ENCODE results near the gene CEP164.

CEP164 gene

GRCh38 chr11:117327567-117328374 lies at the start of gene CEP164:
CEP164 (plus strand) TSS chr11:117327854; CDS start chr11:117338587, 10,733 bp downstream.
- peak; percentile 96 for FAIRE-seq

- no peak for FAIRE-seq
These were observed 49.3 kb upstream of the CEP164 start for GRCh38 chr11:117278347-117278746.

DNA sequence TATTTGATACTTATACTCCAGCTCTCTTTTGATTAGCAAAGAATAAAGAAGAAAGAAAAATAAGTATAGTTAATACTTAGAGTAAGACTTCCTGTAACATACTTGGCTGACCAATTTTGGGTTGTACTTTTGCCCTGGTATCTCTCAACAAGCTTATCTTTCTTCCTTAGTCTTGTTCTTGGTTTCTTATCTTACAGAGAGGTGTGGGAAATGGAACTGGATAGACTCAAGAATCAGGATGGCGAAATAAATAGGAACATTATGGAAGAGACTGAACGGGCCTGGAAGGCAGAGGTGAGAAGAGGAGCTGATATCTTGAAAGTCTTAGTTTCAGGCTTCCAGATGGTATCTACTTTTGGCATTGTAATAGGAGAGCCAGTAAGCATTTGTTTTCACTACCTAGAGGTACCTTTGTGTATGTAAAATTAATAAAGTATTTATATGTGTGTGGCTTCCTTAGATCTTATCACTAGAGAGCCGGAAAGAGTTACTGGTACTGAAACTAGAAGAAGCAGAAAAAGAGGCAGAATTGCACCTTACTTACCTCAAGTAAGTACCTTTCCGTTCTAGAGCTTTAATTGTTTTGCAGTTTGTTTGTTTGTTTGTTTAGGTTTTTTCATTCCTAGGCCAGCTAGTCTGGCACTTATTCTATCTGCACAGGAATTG lies 47.8 kb upstream of the CEP164 start:
- FAIRE-seq: no peak

DNA sequence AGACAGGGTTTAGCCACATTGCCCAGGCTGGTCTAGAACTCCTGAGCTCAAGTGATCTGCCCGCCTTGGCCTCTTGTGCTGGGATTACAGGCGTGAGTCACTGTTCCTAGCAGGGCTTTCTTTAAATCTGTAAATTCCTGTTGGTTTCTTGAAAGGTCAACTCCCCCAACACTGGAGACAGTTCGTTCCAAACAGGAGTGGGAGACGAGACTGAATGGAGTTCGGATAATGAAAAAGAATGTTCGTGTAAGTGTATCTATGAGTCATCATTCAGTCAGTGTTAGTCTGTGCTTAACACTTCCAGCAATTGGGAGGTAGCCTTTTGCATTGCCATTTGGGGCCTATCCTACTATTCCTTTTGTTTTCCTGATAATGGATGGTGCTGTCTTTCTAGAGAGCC lies 46.5 kb upstream of the CEP164 start:
- FAIRE-seq: no peak

DNA sequence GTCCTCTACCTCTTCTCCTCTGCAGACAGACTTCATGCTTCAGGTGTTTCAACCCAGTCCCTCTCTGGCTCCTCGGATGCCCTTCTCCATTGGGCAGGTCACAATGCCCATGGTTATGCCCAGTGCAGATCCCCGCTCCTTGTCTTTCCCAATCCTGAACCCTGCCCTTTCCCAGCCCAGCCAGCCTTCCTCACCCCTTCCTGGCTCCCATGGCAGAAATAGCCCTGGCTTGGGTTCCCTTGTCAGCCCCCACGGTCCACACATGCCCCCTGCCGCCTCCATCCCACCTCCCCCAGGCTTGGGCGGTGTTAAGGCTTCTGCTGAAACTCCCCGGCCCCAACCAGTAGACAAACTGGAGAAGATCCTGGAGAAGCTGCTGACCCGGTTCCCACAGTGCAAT lies 45.8 kb upstream of the CEP164 start:
- FAIRE-seq: no peak

DNA sequence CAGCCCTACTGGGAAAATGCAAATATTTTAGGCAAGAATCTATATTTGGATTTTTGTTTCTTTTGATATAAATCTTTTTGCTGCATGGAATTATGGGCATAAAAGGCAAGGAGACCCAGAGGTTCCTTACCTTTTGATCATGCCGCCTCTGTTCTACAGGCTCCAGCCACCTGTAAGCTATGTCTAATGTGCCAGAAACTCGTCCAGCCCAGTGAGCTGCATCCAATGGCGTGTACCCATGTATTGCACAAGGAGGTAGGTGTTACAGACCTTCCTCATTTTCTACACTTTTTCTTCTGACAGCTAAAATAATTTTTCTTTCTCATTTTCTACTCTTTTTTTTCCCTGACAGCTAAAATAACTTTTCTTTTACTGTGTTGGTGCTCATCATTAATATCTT lies 44.7 kb upstream of the CEP164 start:
- no peak for FAIRE-seq

- FAIRE-seq: no peak
These were observed 43.6 kb upstream of the CEP164 start for GRCh38 chr11:117284053-117284452.

DNA sequence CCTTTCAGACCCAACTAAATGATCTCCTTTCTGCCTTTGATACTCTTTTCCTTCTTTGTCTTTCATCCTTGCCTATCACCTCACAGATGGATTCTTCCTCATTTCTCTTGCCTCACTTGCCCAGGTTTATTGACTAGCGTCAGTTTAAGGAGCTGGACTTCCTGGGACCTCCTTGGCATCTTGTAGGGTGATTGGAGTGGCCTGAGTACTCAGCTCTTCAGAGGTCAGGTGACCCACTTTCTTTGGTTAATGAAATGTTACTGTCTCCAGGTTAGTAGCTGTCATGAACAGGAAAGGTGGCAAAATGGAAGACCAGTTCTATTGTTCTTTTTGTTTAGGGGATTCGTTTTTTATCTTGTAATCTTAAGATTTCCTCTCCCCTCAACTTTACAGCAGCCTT lies 41.1 kb upstream of the CEP164 start:
- FAIRE-seq: no peak

DNA sequence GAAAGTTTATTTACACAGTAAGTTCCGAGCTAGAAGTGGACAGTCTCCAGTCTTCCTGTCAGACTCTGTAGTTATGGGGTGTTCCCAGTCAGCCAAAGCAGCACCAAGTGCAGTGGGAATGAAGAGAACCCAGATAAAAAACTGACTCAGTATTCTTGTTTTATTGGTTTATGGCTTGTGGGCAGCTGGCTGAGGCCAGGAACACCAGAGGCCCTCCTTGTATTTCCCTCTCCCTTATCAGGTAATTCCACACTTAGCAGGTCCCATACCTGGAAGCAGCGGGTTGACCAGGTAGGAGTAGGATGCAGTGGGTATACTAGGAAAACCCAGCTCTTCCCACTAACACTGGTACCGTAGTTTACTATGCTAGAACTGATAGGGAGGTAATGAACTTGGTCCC lies 40.0 kb upstream of the CEP164 start:
- FAIRE-seq: no peak

DNA sequence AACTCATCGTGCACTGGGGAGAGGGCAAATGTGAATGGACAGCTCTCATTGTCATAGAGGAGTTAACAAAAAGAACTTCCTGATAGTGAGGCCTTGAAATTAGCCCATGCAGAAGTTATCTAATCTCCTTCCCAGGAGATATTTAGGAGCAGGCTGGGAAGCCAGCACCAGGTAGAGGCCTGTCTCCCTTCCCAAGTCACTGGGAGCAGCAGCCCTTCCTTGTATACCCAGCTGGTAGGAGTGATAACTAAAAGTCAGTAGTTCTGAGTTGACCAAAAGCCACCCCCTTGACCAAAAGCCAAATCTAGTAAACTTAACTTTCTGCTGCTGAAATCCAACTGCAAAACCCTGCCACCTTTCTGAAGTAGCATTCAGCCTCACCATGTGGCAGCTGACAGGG lies 37.9 kb upstream of the CEP164 start:
- no peak for FAIRE-seq

DNA sequence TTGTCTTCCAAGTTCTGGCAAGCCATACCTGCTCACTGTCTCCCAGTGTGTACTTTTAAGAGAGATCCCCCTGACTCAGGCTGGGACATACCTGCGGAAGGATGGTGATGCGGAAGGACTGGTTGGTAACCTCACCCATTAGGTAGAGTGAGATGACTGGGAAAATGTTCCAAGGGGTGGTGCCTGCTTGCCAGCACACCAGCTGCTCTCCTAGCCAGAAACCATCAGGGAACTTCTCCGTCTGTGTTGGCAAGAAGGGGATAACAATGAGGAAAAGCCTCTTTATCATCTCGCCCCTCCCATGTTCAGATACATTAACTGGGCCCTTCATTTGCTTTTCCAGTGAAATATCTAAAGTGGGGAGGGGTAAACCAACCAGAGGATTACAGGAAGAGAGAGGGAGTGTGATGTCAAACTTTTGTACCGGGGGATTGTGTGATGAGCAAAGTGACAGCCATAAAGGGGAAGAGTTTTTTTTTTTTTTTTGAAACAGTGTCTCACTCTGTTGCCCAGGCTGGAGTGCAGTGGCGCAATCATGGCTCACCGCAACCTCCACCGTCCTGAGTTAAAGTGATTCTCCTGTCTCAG lies 36.8 kb upstream of the CEP164 start, which contains the start of gene BACE1-AS:
Gene BACE1-AS (plus strand): TSS at position 538 of the 588 bp plus-strand sequence.
- no peak for FAIRE-seq

- no peak for FAIRE-seq
These were observed 35.0 kb upstream of the CEP164 start for GRCh38 chr11:117292616-117293015.

DNA sequence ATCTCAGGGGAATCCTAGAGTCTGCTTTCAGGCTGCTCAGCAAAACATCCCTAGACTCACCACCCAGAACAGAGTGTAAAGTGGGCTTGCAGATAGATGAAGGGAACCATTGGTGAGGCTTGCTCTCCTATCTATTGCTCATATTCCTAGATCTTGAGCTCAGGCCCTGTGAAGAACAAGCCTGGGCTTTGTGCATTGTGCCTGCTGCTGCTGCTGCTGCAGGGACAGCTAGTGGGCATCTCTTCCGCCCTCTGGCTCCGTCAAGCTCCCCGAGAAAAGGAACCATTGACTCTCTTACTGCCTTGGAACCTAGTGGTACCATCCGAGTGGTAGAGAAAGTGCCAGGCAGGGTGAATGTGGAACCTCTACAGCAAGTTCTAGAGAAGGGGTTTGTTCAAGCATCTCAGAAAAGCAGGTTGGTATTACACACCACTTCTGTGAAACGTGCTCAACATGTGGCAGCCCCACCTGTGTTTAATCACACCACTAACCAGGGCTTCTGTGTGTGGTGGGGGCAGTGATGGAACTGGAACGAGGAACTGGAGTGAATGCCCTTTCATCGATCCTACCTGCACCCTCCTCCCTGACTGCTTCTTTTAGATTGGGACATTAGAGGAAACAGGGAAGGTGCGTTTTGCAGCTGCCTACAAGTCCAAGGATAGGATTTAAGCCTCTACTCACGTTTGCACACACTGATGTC lies 32.1 kb upstream of the CEP164 start:
- no peak for FAIRE-seq

DNA sequence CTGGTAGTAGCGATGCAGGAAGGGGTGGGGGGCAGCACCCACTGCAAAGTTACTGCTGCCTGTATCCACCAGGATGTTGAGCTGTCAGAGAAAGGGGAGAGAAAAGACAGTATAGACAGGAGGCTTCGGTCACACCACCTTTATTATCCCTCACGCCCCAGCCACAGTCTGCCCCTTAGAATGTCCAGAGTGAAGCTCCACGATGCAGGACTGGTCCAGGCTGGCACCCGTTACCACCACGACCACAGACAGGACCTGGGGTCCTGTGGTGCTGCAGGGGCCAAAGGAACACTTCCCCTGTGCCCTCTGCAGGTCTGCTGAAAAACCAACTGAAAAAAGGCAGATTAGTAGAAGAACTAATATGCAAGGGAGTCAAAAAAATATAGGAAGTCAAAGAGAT lies 30.8 kb upstream of the CEP164 start:
- FAIRE-seq: no peak

DNA sequence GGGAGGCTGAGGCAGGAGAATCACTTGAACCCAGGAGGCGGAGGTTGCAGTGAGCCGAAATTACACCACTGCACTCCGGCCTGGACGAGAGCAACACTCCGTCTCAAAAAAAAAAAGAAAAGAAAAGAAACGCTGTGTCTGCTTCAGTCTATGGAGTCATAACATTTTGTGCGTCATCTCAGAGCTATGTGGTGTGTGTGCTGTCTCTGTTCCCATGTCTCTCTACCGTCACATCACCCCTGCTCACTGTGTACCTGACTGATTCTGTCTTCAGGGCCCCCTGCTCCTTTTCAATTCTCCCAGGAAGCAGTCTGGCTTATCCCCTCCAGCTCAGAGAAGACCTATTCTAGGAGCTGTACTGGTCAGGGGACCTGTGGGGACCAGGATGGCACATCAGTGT lies 29.5 kb upstream of the CEP164 start:
- FAIRE-seq: no peak

DNA sequence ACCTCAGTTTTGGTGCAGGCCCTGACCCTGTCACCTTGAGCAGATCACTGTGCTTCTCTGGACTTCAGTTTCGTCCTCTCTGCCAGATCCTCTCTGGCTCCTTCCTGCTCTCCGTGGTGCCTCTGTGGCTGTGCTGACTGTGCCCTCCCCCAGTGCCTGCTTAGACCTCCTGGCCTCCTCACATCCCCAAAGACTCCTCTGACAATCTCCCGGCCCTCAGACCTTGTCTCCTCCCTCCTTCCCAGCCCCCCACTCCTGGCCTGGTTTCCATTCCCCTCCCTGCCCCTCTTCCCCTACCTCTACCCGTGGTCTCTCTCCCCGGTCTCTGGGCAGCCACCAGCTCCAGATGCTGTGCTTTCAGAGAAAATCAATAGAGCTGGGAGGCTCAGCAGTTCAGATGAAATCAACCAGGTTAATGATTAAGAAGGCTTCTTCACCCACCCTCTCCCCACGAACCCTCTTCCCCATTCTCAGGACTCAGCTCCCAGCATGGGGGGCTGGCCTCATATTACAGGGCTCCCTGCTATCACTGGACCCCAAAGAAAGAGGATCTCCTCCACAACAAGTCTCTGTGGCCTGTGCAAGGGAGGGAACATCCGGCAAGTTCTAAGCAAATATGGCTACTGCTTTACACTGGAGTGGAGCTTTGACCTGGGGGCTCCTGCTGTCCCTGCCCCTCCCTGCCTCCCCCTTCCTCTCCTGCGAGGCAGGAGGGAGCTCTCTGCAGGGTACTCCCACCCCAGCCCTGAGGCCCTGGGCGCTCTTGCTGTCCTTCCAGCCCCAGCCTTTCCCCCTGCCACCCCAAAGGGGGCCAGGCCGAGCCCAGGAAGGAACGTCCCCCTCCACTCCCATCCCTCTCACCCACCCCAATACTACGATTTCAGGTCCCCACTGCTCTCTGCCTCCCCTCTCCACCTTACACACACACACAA lies 28.0 kb upstream of the CEP164 start:
- FAIRE-seq: no peak

- no peak for FAIRE-seq
These were observed 27.4 kb upstream of the CEP164 start for GRCh38 chr11:117300283-117300663.

- no peak for FAIRE-seq
These were observed 26.9 kb upstream of the CEP164 start for GRCh38 chr11:117300773-117301172.

DNA sequence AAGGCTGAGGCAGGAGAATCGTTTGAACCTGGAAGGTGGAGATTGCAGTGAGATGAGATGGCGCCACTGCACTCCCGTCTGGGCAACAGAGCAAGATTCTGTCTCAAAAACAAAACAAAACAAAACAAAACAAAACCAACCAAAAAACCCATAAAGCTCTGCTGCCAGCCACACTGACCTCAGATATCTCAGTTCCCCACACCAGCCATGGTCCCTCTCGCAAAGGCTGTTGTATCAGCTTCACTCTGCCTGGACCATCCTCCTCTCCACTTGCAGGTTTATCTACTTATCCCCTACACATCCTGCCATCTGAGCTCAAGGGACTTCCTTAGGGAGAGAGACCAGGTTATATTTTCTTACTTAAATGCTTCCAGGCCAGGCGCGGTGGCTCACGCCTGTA lies 25.4 kb upstream of the CEP164 start:
- no peak for FAIRE-seq

DNA sequence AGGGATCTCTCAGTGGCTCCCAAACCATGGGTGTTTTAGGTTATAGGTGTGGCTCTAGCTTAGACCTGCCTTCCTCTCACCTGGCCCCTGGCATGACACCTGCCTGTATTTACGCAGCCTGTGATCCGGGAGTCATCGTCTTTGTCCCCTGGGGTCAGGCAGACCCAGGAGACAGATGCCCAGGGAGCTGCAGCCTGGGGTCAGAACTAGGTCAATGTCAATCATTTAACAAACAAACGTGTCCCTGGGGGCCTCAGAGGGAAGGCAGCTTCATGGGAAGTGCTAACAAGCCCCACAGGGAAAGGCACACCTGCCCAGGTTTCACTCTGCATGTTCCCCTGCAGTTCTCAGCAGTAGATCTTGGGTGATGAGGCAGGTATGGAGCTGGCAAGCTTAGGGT lies 24.6 kb upstream of the CEP164 start:
- FAIRE-seq: no peak

DNA sequence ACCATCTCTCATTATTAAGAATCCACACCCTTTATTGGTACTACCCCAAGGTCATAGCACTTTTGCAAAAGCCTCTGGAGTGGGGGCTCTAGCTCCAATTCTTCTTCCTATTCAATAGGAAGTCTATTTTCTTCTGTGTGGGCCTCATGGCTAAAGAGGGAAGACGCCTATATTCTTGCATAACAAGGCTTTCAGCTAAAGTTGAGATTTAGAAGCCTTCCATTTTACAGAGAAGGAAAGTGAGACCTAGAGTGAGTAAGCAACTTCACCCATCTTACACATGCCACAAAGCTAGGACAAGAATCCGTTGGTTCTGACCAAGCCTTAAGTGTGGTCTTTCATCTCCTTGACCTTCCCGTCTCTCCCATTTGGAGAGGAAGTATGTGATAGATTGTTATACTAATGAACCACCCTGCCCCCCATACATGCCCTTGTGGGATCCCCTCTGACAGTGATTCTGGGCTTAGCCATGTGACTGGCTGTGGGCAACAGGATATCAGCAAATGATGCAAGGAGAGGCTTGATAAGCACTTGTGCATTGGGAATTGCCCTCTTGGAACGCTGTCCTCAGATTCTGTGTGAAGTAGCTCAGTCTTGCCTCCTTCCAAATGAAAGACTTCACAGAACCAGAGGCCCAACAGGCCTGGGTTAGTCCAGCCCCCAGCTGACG lies 23.9 kb upstream of the CEP164 start:
- no peak for FAIRE-seq

- FAIRE-seq: no peak
These were observed 22.5 kb upstream of the CEP164 start for GRCh38 chr11:117305145-117305544.

Data from G401.6 (cell line).